Measurements from ENCODE around the gene ZNF606.

ZNF606 gene

DNA sequence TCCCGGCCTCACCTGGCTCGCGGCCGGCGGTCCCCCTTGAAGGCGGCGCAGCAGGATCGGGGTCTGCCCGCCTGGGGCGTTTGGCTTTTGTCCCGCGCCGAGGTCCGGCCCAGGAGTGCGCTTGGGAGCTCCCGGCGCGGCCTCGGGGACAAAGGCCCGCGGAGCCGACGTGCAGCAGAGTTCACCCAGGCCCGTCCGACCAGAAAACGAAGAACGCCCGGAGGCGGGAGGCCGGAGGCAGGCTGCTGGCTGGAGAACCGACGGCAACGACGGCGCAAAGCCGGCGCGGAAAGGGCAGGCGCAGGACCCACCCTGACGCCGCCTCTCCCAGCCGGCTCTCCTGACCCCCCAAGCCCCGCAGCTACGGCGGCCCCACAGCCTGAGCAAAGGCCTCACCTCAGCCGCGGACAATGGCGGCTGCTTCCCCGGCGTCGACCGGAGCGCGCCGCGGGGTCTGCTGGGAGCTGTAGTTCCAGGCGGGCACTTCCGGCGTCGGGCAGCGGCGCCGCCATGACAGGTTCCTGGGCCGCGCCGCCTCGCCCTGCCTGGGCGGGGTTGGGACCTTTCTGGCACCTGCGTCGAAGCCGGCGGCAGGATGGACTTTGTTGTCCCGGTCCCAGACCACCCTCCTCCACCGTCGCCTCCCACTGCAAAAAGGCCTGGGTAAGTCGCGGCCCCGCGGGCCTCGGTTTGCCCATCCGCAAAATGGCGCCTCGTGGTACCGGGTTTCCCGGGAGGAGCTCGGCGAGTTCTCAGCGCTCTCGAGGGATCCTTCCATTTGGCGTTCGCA, at the start of gene ZNF606:
ZNF606 (minus strand) TSS at position 437 of the 790 bp plus-strand sequence. CDS start 1,501 bp downstream, outside the sequence.
- DNase-seq, result peak; percentile 52 to 66

DNA sequence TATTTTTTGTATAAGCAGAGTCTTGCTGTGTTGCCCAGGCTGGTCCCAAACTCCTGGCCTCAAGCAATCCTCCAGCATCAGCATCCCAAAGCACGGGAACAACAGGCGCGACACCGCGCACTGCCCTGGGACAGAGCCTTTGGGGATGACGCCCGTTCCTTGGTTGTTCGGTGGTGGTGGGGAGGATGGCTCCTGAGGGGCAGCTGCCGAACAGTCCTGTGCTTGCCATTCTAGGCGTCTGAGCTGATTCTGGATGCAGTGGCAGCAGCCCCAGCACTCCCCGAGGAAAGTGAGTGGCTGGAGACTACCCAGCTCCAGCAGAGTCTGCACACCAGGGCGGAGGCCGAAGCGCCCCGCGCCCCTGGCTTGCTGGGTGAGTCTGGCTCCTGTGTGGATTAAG, 49.6 kb upstream of the ZNF606 start:
- no peak for DNase-seq

GRCh38 chr19:58047672-58048071, 45.1 kb upstream of the ZNF606 start:
- no peak for DNase-seq

DNA sequence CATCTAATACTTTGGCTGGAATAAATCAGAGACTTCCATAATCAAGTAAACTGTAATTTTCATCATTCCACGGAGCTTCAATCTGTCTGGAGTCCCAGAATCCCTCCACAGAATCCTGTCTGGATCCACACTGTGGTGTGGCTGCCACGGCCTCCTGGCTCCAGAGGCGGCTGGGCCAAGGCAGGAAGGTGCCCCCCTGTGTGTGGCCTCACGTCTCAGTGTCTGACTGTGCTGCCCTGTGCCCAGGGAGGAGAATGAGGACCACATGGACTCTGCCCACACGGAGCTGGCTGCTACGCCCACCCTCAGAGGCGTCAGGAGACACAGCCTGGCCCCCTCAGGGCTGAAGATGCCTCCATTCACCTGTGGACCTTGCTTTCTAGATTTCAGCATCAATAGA, 44.2 kb upstream of the ZNF606 start:
- DNase-seq, result no peak

DNA sequence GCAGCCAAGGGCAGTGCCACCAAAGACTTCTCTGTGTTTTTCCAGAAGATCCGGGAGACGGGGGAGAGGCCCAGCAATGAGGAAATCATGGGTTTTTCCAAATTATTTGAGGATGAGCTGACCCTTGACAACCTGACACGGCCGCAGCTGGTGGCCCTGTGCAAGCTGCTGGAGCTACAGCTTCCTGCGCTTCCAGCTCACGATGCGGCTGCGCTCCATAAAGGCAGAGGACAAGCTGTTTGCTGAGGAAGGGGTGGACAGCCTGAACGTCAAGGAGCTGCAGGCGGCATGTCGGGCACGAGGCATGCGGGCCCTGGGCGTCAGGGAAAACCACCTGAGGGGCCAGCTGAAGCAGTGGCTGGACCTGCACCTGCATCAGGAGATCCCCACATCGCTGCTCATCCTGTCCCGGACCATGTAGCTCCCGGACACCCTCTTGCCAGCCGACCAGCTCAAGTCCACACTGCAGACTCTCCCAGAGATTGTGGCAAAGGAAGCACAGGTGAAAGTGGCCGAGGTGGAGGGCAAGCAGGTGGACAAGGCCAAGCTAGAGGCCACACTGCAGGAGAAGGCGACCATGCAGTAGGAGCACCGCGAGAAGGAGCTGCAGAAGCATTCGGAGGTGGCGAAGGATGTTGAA, 42.9 kb upstream of the ZNF606 start:
- no peak for DNase-seq

DNA sequence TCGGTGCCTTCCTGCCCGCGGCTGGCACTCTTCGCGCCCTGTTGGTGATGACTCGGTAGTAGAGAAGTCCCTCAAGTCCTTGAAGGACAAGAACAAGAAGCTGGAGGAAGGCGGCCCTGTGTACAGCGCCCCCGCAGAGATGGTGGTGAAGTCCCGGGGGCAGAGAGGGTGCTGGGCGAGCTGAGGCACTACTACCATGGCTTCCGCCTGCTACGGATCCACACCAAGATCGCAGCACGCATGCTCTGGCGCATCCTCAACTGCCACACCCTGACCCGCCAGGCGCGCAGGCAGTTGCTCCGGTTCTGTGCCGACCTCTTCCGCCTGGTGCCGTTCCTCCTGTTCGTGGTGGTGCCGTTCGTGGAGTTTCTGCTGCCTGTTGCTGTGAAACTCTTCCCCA, 42.3 kb upstream of the ZNF606 start:
- no peak for DNase-seq

DNA sequence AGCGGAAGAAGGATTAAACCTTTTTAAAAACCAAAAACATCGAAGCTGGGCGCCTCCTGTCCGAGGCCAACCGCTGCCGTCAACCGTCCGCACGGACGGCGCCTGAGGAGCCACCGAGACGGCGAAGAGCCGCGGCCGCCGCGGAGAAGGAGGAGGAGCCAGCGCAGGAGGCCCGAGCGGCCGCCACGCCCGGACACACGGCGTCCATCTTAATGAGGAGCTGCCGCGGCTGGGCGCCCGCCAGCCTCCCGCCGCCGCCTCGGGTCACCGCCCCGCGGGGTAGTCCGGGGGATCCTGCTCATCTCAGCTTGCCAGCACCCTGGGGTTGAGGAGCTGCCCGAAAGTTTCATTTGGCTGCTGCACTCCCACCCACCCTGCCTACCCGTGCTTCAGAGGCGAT, 41.8 kb upstream of the ZNF606 start:
- DNase-seq, result no peak

GRCh38 chr19:58042495-58043340, 40.1 kb upstream of the ZNF606 start:
- DNase-seq, result no peak

GRCh38 chr19:58040751-58041525, 38.3 kb upstream of the ZNF606 start:
- no peak for DNase-seq

- no peak for DNase-seq
Measured at GRCh38 chr19:58038688-58039204, 36.1 kb upstream of the ZNF606 start.

DNA sequence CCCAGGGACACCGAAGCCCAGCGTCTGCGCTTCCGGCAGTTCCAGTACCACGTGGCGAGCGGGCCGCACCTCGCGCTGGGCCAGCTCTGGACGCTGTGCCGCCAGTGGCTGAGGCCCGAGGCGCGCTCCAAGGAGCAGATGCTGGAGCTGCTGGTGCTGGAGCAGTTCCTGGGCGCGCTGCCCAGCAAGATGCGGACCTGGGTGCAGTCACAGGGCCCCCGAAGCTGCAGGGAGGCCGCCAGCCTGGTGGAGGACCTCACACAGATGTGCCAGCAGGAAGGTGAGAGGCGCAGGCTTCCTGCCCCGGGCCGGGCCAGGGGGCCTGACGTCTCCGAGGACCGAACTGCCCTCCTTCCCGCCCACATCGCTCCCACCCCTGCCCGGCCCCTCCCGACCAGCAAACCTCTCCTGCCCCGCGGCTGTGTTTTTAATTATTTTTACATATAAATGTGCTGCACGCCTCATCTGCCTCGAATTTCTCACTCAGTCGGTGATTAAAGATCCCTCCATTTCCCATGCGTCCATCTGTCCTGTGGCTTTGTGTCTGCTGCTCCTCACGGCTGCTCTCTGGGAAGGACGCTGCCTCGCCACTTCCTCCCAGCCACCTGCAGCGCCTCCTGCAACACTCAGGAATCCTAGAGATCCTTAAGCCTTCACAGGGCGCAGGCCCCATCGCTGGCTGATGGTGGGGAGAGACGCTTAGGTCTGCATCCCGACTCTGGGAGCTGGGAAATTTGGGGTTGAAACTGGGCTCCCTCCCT, 35.5 kb upstream of the ZNF606 start:
- DNase-seq, result no peak

DNA sequence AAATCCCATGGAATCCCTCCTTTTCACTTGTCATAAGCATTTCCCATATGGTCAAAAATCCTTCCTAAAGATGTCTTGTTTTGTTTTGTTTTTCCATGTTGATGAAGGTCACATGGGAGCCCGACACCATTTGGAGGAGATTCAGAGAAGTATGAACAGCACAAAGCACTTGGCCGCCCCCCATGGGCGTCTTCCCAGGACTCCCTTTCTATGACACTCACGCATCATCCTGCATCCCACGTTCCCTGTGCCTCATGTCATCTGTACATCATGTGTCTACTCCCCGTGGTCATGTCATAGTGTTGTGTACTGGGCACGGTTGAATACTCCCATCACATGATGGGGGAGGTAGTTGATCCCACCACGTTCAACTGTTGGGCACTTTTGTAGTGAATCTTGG, 33.2 kb upstream of the ZNF606 start:
- no peak for DNase-seq

DNA sequence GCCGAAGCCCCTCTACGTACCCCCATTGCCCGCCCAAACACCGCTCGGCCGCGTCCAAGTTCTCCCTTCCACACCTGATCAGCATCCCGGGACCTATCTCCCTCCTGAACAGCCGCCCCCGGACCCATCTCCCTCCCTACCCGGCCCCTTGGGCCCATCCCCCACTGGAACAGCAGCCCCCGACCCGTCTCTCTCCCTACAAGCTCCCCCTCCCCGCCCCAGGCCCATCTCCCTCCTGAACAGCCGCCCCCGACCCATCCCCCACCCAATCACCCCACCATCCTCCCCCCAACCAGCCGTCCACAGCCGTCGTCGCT, 31.8 kb upstream of the ZNF606 start:
- DNase-seq, result no peak

DNA sequence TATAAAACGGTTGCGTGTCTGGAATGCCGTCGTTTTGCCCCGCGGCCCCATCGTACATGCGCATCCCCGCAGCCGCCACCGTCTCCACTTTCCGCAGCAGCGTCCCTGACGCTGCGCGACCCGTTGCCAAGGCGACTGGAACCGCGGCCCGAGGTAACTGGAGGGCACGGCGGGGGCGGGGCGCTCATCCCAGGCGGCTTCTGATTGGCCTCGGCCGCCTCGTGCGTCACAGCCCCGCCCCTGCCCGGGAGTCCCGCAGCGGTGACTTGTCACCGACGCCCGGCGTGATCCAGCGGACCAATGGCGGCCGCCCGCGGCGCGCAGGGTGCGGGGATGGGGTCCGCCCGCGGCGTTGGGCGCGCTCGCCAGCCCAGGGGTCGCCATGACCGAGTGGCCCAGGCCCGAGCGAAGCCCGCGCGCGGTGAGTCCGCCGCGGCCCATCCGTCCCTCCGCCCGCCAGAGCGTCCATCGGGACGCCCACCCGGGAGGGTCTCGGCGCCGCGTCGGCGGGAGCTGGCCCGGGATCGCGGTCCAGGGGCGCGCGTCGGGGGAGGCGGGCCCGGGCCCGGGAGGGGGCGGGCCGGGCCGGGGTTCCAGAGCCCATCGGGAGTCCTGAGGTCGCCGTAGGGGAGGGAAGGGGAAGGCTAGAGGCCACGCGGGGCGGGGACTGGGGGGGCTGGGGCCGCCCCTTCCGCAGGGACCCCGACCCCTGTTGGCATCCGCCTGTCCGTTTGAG, 31.3 kb upstream of the ZNF606 start, which contains the start of gene ZSCAN1:
ZSCAN1 (plus strand) TSS at position 285 of the 736 bp plus-strand sequence. CDS start 3,812 bp downstream, outside the sequence.
- DNase-seq, result no peak

GRCh38 chr19:58024661-58025060, 22.0 kb upstream of the ZNF606 start:
- DNase-seq, result no peak

DNA sequence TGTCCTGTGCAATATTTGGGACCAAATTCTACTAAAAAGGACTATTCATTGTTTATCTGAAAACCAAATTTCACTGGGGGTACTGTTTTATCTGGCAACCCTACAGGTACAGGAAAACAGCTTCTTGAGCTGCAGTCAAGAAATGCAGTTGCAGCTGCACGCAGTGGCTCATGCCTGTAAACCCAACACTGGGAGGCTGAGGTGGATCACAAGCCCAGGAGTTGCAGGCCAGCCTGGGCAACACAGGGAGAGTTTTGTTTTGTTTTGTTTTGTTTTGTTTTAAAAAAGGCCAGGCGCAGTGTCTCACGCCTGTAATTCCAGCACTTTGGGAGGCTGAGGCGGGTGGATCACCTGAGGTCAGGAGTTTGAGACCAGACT, 19.7 kb upstream of the ZNF606 start:
- no peak for DNase-seq

GRCh38 chr19:58021541-58022282, 19.1 kb upstream of the ZNF606 start:
- no peak for DNase-seq

GRCh38 chr19:58020129-58020528, 17.5 kb upstream of the ZNF606 start:
- no peak for DNase-seq

- no peak for DNase-seq
Measured at GRCh38 chr19:58014141-58014540, 11.5 kb upstream of the ZNF606 start.

GRCh38 chr19:58010507-58010906, 7.9 kb upstream of the ZNF606 start:
- no peak for DNase-seq

Measured in AML-193 (cell line).